Trophoblast cell (in vitro differentiated cells and primary cell): Measurements from ENCODE around the gene FFAR2.
"Not testable (repeated sequence)": the region's sequence is repeated elsewhere in the genome, so short reads cannot be mapped to it uniquely, and the experiment has no call there.

Source experiments
- DNase-seq, 2 donors: peaks; one replicate each; pipeline ENCODE4 v3.0.0-alpha.2; 2016
- H2AFZ ChIP-seq: 2 replicates; pipeline ENCODE4 v1.6.1; 2013; ENCODE audit warnings: low read length, moderate library complexity, mild to moderate bottlenecking; ENCODE audit not compliant: insufficient read depth, poor library complexity
- H2AK5ac ChIP-seq: 2 replicates; pipeline ENCODE4 v1.6.1; 2013; ENCODE audit warnings: mild to moderate bottlenecking, low read length
- H2BK120ac ChIP-seq: 2 replicates; pipeline ENCODE4 v1.6.1; 2013; ENCODE audit warnings: low read length, mild to moderate bottlenecking, moderate library complexity; ENCODE audit not compliant: insufficient read depth, poor library complexity
- H2BK12ac ChIP-seq: 2 replicates; pipeline ENCODE4 v1.6.1; 2013; ENCODE audit warnings: mild to moderate bottlenecking, low read length, moderate library complexity
- H2BK5ac ChIP-seq: 2 replicates; pipeline ENCODE4 v1.6.1; 2013; ENCODE audit warnings: low read length, low read depth, moderate library complexity, mild to moderate bottlenecking; ENCODE audit not compliant: poor library complexity
- H3K14ac ChIP-seq: 2 replicates; pipeline ENCODE4 v1.6.1; 2013; ENCODE audit warnings: mild to moderate bottlenecking, low read length
- H3K18ac ChIP-seq: 2 replicates; pipeline ENCODE4 v1.6.1; 2013; ENCODE audit warnings: mild to moderate bottlenecking, low read length
- H3K23ac ChIP-seq: 2 replicates; pipeline ENCODE4 v1.6.1; 2013; ENCODE audit warnings: low read length
- H3K27ac ChIP-seq: 2 replicates; pipeline ENCODE4 v1.5.1; 2013; ENCODE audit warnings: low read depth, mild to moderate bottlenecking, inconsistent platforms, low read length, moderate library complexity
- H3K27me3 ChIP-seq: 2 replicates; pipeline ENCODE4 v1.6.1; 2013; ENCODE audit warnings: inconsistent platforms, mild to moderate bottlenecking, low read length, moderate library complexity; ENCODE audit not compliant: insufficient read depth
- H3K36me3 ChIP-seq, 2 experiments: 1 replicate in 1 of 2; 2 replicates in 1 of 2; pipeline ENCODE4 v1.6.1; 2013; ENCODE audit warnings: low read length in 2 of 2, mild to moderate bottlenecking in 2 of 2, moderate library complexity in 1 of 2; ENCODE audit not compliant: insufficient read depth in 2 of 2, control insufficient read depth in 1 of 2
- H3K4ac ChIP-seq: 2 replicates; pipeline ENCODE4 v1.6.1; 2013; ENCODE audit warnings: low read depth, mild to moderate bottlenecking, low read length, moderate library complexity
- H3K4me1 ChIP-seq, 2 experiments: 1 replicate in 1 of 2; 2 replicates in 1 of 2; pipeline ENCODE4 v1.6.1; 2013; ENCODE audit warnings: low read length in 2 of 2, mild to moderate bottlenecking in 2 of 2, moderate library complexity in 1 of 2; ENCODE audit not compliant: insufficient read depth in 2 of 2, control insufficient read depth in 1 of 2
- H3K4me2 ChIP-seq: 2 replicates; pipeline ENCODE4 v1.6.1; 2013; ENCODE audit warnings: inconsistent platforms, mild to moderate bottlenecking, low read length, moderate library complexity
- H3K4me3 ChIP-seq: 2 replicates; pipeline ENCODE4 v1.5.1; 2013; ENCODE audit warnings: mild to moderate bottlenecking, low read depth, low read length, inconsistent platforms
- H3K79me1 ChIP-seq: one replicate; pipeline ENCODE4 v1.6.1; 2013; ENCODE audit warnings: low read length
- H3K79me2 ChIP-seq: 2 replicates; pipeline ENCODE4 v1.6.1; 2013; ENCODE audit warnings: low read length, mild to moderate bottlenecking; ENCODE audit not compliant: control insufficient read depth, insufficient read depth, poor library complexity
- H3K9ac ChIP-seq: 2 replicates; pipeline ENCODE4 v1.6.1; 2013; ENCODE audit warnings: mild to moderate bottlenecking, low read length
- H3K9me3 ChIP-seq: 2 replicates; pipeline ENCODE4 v1.6.1; 2013; ENCODE audit warnings: low read depth, mild to moderate bottlenecking, control low read depth, inconsistent platforms, low read length; ENCODE audit not compliant: insufficient read depth
- H4K12ac ChIP-seq: 2 replicates; pipeline ENCODE4 v1.6.1; 2013; ENCODE audit warnings: low read depth, mild to moderate bottlenecking, low read length, moderate library complexity
- H4K8ac ChIP-seq: 2 replicates; pipeline ENCODE4 v1.6.1; 2013; ENCODE audit warnings: low read depth, mild to moderate bottlenecking, low read length, moderate library complexity
- H4K91ac ChIP-seq: one replicate; pipeline ENCODE4 v1.6.1; 2013; ENCODE audit warnings: low read depth, mild to moderate bottlenecking, low read length, moderate library complexity
- WGBS: extraction: QIAGEN DNeasy Blood & Tissue Kit; methylation state at CpG from one replicate; pipeline ENCODE4 v1.1.7; 2013; ENCODE audit warnings: missing lambda C conversion rate; ENCODE audit not compliant: insufficient read length, insufficient coverage; ENCODE audit errors: extremely low coverage; 5-methylcytosine and 5-hydroxymethylcytosine counted together

Gene FFAR2

GRCh38 chr19:35400773-35401100 lies 47.3 kb upstream of the FFAR2 start:
- Histone ChIP-seq H2BK120ac (no peak overlapping the region), H3K4me3 (no peak overlapping the region), H3K18ac (no peak overlapping the region), H3K27me3 (no peaks in the 10 kb centered on the region), H2BK12ac (no peak overlapping the region), H3K9ac (no peak overlapping the region), H2AFZ (no peak overlapping the region), H3K4me1 (peaks cover 5% of the 10 kb centered on the region in 2 experiments), H3K4me2 (no peak overlapping the region), H4K91ac (no peak overlapping the region), H3K79me1 (no peaks in the 10 kb centered on the region), H4K8ac (no peak overlapping the region), H3K27ac (no peak overlapping the region), H2AK5ac (no peak overlapping the region), H3K9me3 (no peaks in the 10 kb centered on the region), H4K12ac (no peak overlapping the region), H3K36me3 (no peaks in the 10 kb centered on the region), H2BK5ac (no peak overlapping the region), H3K79me2 (no peaks in the 10 kb centered on the region), H3K23ac (no peak overlapping the region), H3K14ac (no peak overlapping the region), H3K4ac (no peak overlapping the region)
- WGBS: no CpG with 5 or more reads among the region's 7 CpGs
- DNase-seq: no peak

GRCh38 chr19:35401416-35401815 lies 46.6 kb upstream of the FFAR2 start:
- WGBS: no CpG with 5 or more reads among the region's 9 CpGs
- H3K9ac ChIP-seq, H3K23ac ChIP-seq, H3K4me2 ChIP-seq, H3K79me1 ChIP-seq, H3K27me3 ChIP-seq, DNase-seq, H3K18ac ChIP-seq, H2BK5ac ChIP-seq, H3K27ac ChIP-seq, H2AFZ ChIP-seq, H3K36me3 ChIP-seq, H4K12ac ChIP-seq, H4K8ac ChIP-seq, H3K79me2 ChIP-seq, H3K4me1 ChIP-seq, H3K14ac ChIP-seq, H4K91ac ChIP-seq, H2BK120ac ChIP-seq, H3K4ac ChIP-seq, H3K4me3 ChIP-seq, H2AK5ac ChIP-seq, H2BK12ac ChIP-seq, H3K9me3 ChIP-seq: not testable (repeated sequence)

- no CpG with 5 or more reads among the region's 8 CpGs for WGBS
Observed at GRCh38 chr19:35403116-35403760, 44.8 kb upstream of the FFAR2 start.

DNA sequence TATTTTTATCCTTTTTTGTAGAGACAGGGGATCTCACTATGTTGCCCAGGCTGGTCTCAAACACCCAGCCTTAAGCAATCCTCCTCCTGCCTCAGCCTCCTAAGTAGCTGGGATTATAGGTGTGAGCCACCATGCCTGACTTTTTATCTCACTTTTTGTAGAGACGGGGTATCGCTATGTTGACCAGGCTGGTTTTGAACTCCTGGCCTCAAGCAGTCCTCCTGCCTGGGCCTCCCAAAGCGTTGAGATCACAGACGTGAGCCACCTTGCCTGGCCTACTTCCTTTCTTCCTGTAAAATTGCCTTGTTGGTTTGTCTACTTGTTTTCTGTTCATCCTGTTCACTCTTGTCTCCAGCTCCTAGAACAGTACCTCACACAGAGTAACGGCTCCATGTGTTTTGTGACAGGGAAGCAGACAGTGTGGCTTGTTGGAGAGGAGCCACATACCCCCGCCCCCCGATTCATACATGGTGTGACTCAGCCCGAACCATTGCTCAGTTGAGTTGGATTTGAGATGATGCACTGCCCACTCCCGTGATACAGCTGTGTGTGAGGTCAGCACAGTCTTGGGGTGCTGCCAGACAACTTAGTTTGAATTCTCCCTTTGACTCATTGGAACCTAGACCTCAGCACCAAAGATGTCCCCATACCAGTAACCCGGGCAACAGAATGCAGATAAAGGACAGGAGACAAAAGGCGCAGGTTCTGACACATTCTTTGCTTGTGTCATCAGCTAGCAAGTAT lies 43.0 kb upstream of the FFAR2 start:
- Histone ChIP-seq H3K14ac (no peak overlapping the region), H3K4me2 (no peak overlapping the region), H3K27me3 (no peaks in the 10 kb centered on the region), H2AFZ (no peak overlapping the region), H3K9me3 (no peaks in the 10 kb centered on the region), H2BK120ac (no peak overlapping the region), H3K4me3 (no peak overlapping the region), H2AK5ac (no peak overlapping the region), H3K23ac (no peak overlapping the region), H3K79me2 (no peaks in the 10 kb centered on the region), H3K4ac (no peak overlapping the region), H2BK5ac (no peak overlapping the region), H3K27ac (no peak overlapping the region), H4K8ac (no peak overlapping the region), H4K12ac (no peak overlapping the region), H3K36me3 (no peaks in the 10 kb centered on the region), H2BK12ac (no peak overlapping the region), H4K91ac (no peak overlapping the region), H3K18ac (no peak overlapping the region), H3K4me1 (peaks cover 5 to 6% of the 10 kb centered on the region in 2 experiments), H3K79me1 (no peaks in the 10 kb centered on the region), H3K9ac (no peak overlapping the region)
- peak; percentile 74 to 93 for DNase-seq
- WGBS: no CpG with 5 or more reads among the region's 11 CpGs

More at GRCh38 chr19:35403116-35403760, 44.8 kb upstream of the FFAR2 start:
- Histone ChIP-seq H2AK5ac (no peak overlapping the region), H3K18ac (no peak overlapping the region), H4K8ac (no peak overlapping the region), H3K27me3 (no peaks in the 10 kb centered on the region), H2BK12ac (no peak overlapping the region), H3K79me1 (no peaks in the 10 kb centered on the region), H3K4ac (no peak overlapping the region), H3K4me3 (no peak overlapping the region), H3K79me2 (no peaks in the 10 kb centered on the region), H2AFZ (no peak overlapping the region), H4K12ac (no peak overlapping the region), H3K4me1 (peaks cover 5 to 6% of the 10 kb centered on the region in 2 experiments), H3K27ac (no peak overlapping the region), H2BK5ac (no peak overlapping the region), H3K9me3 (no peaks in the 10 kb centered on the region), H3K9ac (no peak overlapping the region), H3K36me3 (no peaks in the 10 kb centered on the region), H3K4me2 (no peak overlapping the region), H2BK120ac (no peak overlapping the region), H3K23ac (no peak overlapping the region), H4K91ac (no peak overlapping the region), H3K14ac (no peak overlapping the region)
- peak in 1 of 2 donors; percentile 70 for DNase-seq
